Small intestine (tissue), 7 donors: ENCODE results near the gene MSX1. TPM values are rescaled to one million over a fixed set of nuclear protein-coding genes. Genes with fewer than 3 reads are reported as not detected.

Experiments
- DNase-seq, 2 donors: peaks; one replicate each; pipeline versions ENCODE4 v3.0.0 to v3.0.0-alpha.2; 2013
- FAIRE-seq: peaks from 2 replicates; lab custom pipeline; 2012; peaks lifted over from hg19 to GRCh38; lab: Jason Lieb, UNC
- H3K27ac ChIP-seq, 3 donors: one replicate each; pipeline ENCODE4 v1.5.1; 2013; ENCODE audit warnings: low read length in 2 of 3, mild to moderate bottlenecking in 2 of 3, control low read depth in 1 of 3, inconsistent platforms in 1 of 3, low read depth in 1 of 3, moderate library complexity in 1 of 3
- H3K27me3 ChIP-seq, 3 donors: one replicate each; pipeline ENCODE4 v1.6.1; 2013; ENCODE audit warnings: low read length in 3 of 3, inconsistent platforms in 1 of 3; ENCODE audit not compliant: control insufficient read depth in 3 of 3, insufficient read depth in 3 of 3
- H3K36me3 ChIP-seq, 3 donors: one replicate each; pipeline ENCODE4 v1.6.1; 2013; ENCODE audit warnings: low read length in 3 of 3, inconsistent platforms in 1 of 3, low read depth in 1 of 3, mild to moderate bottlenecking in 1 of 3, moderate library complexity in 1 of 3; ENCODE audit not compliant: control insufficient read depth in 3 of 3, insufficient read depth in 2 of 3
- H3K4me1 ChIP-seq, 3 donors: one replicate each; pipeline ENCODE4 v1.6.1; 2013; ENCODE audit warnings: low read length in 2 of 3, inconsistent platforms in 1 of 3, low read depth in 1 of 3, mild to moderate bottlenecking in 1 of 3, moderate library complexity in 1 of 3; ENCODE audit not compliant: control insufficient read depth in 3 of 3, insufficient read depth in 2 of 3
- H3K4me3 ChIP-seq, 3 donors: one replicate each; pipeline ENCODE4 v1.5.1; 2013; ENCODE audit warnings: low read length in 3 of 3, control low read depth in 1 of 3, inconsistent platforms in 1 of 3, low read depth in 1 of 3, mild to moderate bottlenecking in 1 of 3, moderate library complexity in 1 of 3
- H3K9me3 ChIP-seq, 2 donors: one replicate each; pipeline ENCODE4 v1.6.1; 2013; ENCODE audit warnings: low read depth in 1 of 2, low read length in 1 of 2; ENCODE audit not compliant: control insufficient read depth in 2 of 2, insufficient read depth in 1 of 2
- WGBS, 3 donors: extraction: QIAGEN DNeasy Blood & Tissue Kit; methylation state at CpG; one replicate each; pipeline ENCODE4 v1.1.7; 2013; 5-methylcytosine and 5-hydroxymethylcytosine counted together
- polyA plus RNA-seq, 4 donors: library from polyadenylated mRNA; stranded (reverse) in 3 of 4; unstranded in 1 of 4; fragments of 200-250 nt in 3 of 4; fragments of 120-200 nt in 1 of 4; gene quantifications; one replicate each; pipeline versions ENCODE4 v1.2.1 to v1.2.3, GENCODE V29; 2013
- donor health status: healthy with polysubstance abuse.
- donor health status: control.
- donor health status: control.
- donor health status: Bipolar disorder and iron deficiency.
- donor health status: healthy.

MSX1 gene
- polyA plus RNA-seq, 4 donors = 0.67 to 4.3 TPM; not detected in 2

GRCh38 chr4:4843635-4844291 is 15.7 kb upstream of the MSX1 start:
- 31 to 35% (median 32%) methylated on average over 16 of the region's 16 CpGs for WGBS, 3 donors
- FAIRE-seq (no peak), DNase-seq (no peak)
- no peak overlapping the region for H3K4me3 ChIP-seq
- H3K27ac ChIP-seq = no peak overlapping the region
- peaks cover 0 to 40% (median 3%) of the 10 kb centered on the region in 3 donors for H3K27me3 ChIP-seq
- peaks cover 0 to 1% of the 10 kb centered on the region in 2 donors for H3K9me3 ChIP-seq
- peaks cover 0 to 2% (median 0%) of the 10 kb centered on the region in 3 donors for H3K36me3 ChIP-seq
- no peaks in the 10 kb centered on the region for H3K4me1 ChIP-seq

- peaks cover 0 to 49% (median 7%) of the 10 kb centered on the region in 3 donors for H3K27me3 ChIP-seq
- H3K9me3 ChIP-seq = no peaks in the 10 kb centered on the region
- no peak for FAIRE-seq
- H3K27ac ChIP-seq = no peak overlapping the region
- H3K36me3 ChIP-seq = peaks cover 0 to 2% (median 0%) of the 10 kb centered on the region in 3 donors
- WGBS, 3 donors = 86 to 92% (median 91%) methylated on average over 12 to 13 of the region's 13 CpGs
- no peaks in the 10 kb centered on the region for H3K4me1 ChIP-seq
- DNase-seq = no peak
- no peak overlapping the region for H3K4me3 ChIP-seq
These were observed 14.4 kb upstream of the MSX1 start for GRCh38 chr4:4845027-4845426.

GRCh38 chr4:4847011-4847410 is 12.5 kb upstream of the MSX1 start:
- Histone ChIP-seq H3K27me3 (peaks cover 0 to 61% (median 22%) of the 10 kb centered on the region in 3 donors), H3K9me3 (no peaks in the 10 kb centered on the region)
- WGBS, 3 donors = 48 to 65% (median 49%) methylated on average over 6 to 7 of the region's 7 CpGs

GRCh38 chr4:4848540-4848939 is 10.9 kb upstream of the MSX1 start:
- peaks cover 0 to 70% (median 27%) of the 10 kb centered on the region in 3 donors for H3K27me3 ChIP-seq
- peaks cover 0 to 9% (median 0%) of the 10 kb centered on the region in 3 donors for H3K4me1 ChIP-seq
- peaks cover 0 to 2% (median 0%) of the 10 kb centered on the region in 3 donors for H3K36me3 ChIP-seq
- H3K27ac ChIP-seq = no peak overlapping the region
- no peak for FAIRE-seq
- 80 to 87% (median 84%) methylated on average over 8 of the region's 8 CpGs for WGBS, 3 donors
- no peak for DNase-seq
- H3K9me3 ChIP-seq = no peaks in the 10 kb centered on the region
- H3K4me3 ChIP-seq = no peak overlapping the region

More at GRCh38 chr4:4847011-4847410, 12.5 kb upstream of the MSX1 start:
- Histone ChIP-seq H3K4me1 (no peaks in the 10 kb centered on the region), H3K27ac (no peak overlapping the region), H3K36me3 (peaks cover 0 to 2% (median 0%) of the 10 kb centered on the region in 3 donors), H3K4me3 (no peak overlapping the region)
- no peak for FAIRE-seq
- DNase-seq = no peak

- Histone ChIP-seq H3K36me3 (peaks cover 0 to 2% (median 0%) of the 10 kb centered on the region in 3 donors), H3K9me3 (no peaks in the 10 kb centered on the region), H3K27me3 (peaks cover 0 to 70% (median 29%) of the 10 kb centered on the region in 3 donors), H3K4me3 (no peak overlapping the region), H3K4me1 (peaks cover 0 to 10% (median 0%) of the 10 kb centered on the region in 3 donors), H3K27ac (no peak overlapping the region)
- DNase-seq (no peak), FAIRE-seq (no peak)
- WGBS, 3 donors = 18 to 46% (median 40%) methylated on average over 3 of the region's 3 CpGs
These were observed 10.4 kb upstream of the MSX1 start for GRCh38 chr4:4849106-4849505.

- DNase-seq (no peak), FAIRE-seq (no peak)
- Histone ChIP-seq H3K36me3 (no peaks in the 10 kb centered on the region), H3K9me3 (no peaks in the 10 kb centered on the region), H3K4me3 (no peak overlapping the region), H3K27me3 (peaks cover 0 to 71% (median 35%) of the 10 kb centered on the region in 3 donors), H3K4me1 (peaks cover 0 to 10% (median 0%) of the 10 kb centered on the region in 3 donors), H3K27ac (no peak overlapping the region)
- WGBS, 3 donors = 81 to 85% (median 83%) methylated on average over 9 of the region's 9 CpGs
These were observed 9.8 kb upstream of the MSX1 start for GRCh38 chr4:4849524-4850193.

GRCh38 chr4:4851081-4851480 is 8.4 kb upstream of the MSX1 start:
- Histone ChIP-seq H3K27ac (no peak overlapping the region), H3K9me3 (no peaks in the 10 kb centered on the region), H3K36me3 (no peaks in the 10 kb centered on the region), H3K4me3 (no peak overlapping the region), H3K27me3 (peaks cover 0 to 82% (median 46%) of the 10 kb centered on the region in 3 donors), H3K4me1 (peaks cover 0 to 15% (median 0%) of the 10 kb centered on the region in 3 donors)
- DNase-seq = no peak
- FAIRE-seq = no peak
- 81 to 90% (median 88%) methylated on average over 12 of the region's 12 CpGs for WGBS, 3 donors

- no peaks in the 10 kb centered on the region for H3K9me3 ChIP-seq
- H3K4me3 ChIP-seq = no peak overlapping the region
- no peak overlapping the region for H3K27ac ChIP-seq
- H3K4me1 ChIP-seq = peaks cover 0 to 18% (median 2%) of the 10 kb centered on the region in 3 donors
- 61 to 73% (median 65%) methylated on average over 7 of the region's 7 CpGs for whole genome bisulfite sequencing, 3 donors
- H3K27me3 ChIP-seq = peaks cover 0 to 81% (median 50%) of the 10 kb centered on the region in 3 donors
- no peak for FAIRE-seq
- H3K36me3 ChIP-seq = no peaks in the 10 kb centered on the region
- DNase-seq = no peak
These were observed 7.6 kb upstream of the MSX1 start for GRCh38 chr4:4851906-4852305.
